NK-92 treated with Interleukin-12 subunit alpha and Interleukin-12 subunit beta, amount 100 ng/mL, for 24 hours (cell line): Measurements from ENCODE around the gene MFAP4.

Experiments used
- DNase-seq: peaks from one replicate; lab custom pipeline; 2025; lab: John Stamatoyannopoulos, UW

MFAP4 gene, protein sequence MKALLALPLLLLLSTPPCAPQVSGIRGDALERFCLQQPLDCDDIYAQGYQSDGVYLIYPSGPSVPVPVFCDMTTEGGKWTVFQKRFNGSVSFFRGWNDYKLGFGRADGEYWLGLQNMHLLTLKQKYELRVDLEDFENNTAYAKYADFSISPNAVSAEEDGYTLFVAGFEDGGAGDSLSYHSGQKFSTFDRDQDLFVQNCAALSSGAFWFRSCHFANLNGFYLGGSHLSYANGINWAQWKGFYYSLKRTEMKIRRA

GRCh38 chr17:19386974-19387920 is at the start of gene MFAP4:
TSS of gene MFAP4 (minus strand) at chr17:19387190. CDS start at chr17:19387155, 35 bp downstream.
- no peak for DNase-seq

GRCh38 chr17:19433727-19434340 is 46.8 kb upstream of the MFAP4 start:
- no peak for DNase-seq

DNA sequence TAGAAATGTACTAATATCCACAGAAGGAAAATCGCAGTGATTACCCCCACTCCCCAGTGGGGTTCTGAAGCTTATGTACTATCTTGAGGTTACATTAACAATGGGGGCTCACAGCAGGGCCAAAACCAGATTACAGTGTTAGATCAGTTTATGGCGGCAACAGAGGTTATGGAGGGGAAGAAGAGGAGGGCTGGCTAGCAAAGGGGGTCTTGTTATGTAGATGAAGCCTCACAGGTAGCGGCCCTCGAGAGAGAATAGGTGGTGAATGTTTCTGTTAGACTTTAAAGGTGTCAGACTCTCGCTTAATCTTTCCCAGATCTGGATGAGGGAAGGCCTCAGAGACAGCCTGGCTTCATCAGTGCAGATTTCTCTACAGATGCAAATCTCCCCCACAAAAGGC is 46.3 kb upstream of the MFAP4 start:
- no peak for DNase-seq

GRCh38 chr17:19431691-19432090 is 44.7 kb upstream of the MFAP4 start:
- no peak for DNase-seq

DNA sequence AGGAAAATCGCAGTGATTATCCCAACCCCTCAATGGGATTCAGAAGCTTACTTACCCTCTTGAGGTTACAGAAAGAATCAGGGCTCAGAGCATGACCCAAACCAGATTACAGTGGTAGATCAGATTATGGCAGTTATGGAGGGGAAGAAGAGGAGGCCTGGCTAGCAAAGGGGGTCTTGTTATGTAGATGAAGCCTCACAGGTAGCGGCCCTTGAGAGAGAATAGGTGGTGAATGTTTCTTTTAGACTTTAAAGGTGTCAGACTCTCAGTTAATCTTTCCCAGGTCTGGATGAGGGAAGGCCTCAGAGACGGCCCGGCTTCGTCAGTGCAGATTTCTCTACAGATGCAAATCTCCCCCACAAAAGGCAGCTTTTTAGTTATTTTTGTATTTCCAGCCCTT is 39.6 kb upstream of the MFAP4 start:
- DNase-seq: no peak

- DNase-seq: no peak
Measured at GRCh38 chr17:19424934-19425868, 38.2 kb upstream of the MFAP4 start.

- DNase-seq: no peak
Measured at GRCh38 chr17:19421926-19422325, 34.9 kb upstream of the MFAP4 start.

DNA sequence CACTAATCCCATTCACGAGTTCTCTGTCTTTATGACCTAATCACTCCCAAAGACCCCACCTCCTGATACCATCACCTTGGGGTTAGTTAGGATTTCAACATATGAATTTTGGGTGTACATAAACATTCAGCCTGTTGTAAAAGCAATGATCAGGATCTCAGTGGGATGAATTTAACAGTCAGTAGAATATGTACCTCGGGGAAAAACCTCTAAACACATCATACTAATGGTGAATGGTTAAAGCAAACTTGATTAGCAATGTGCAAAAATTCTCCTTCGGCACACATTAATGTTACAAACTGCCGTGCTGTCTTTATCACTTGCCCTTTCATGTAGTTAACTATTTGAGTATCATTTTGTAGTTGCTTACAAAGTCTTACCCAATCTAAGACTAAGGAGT is 34.2 kb upstream of the MFAP4 start:
- DNase-seq: no peak

DNA sequence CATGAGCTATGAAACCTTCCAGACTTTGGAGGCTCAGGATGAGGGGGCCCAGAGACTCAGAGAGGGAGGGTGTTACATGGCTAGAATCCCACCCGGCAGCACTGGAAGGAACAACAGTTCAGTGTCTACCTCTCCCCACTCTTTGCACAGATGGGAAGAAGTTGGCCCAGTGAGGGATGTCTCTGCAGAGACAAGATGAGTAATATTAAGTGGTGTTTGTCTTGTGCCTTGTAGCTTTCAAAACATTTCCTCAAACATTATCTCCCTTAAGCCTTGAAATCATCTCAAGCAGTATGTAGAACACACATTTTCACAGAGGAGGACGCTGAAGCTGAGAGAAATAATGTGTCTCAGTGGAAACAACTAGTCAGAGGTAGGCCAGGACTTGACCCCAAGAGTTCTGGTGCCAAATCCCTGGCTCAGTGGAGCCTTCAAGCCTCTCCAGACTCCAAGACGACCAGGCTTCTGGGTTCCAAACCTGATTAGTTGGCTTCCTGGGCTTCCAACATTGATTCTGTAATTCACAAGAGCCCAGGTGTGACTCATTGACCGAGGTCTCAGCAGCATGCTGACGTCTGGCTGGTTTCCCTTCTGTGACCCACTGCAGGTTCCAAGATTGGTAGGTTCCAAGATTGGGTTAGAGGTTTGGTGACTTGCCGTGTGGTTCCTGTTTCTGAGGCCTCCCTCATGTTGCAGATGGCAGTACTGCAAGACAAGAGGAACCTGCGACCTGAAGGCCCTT is 31.4 kb upstream of the MFAP4 start:
- DNase-seq: no peak

- no peak for DNase-seq
Measured at GRCh38 chr17:19417611-19418010, 30.6 kb upstream of the MFAP4 start.

DNA sequence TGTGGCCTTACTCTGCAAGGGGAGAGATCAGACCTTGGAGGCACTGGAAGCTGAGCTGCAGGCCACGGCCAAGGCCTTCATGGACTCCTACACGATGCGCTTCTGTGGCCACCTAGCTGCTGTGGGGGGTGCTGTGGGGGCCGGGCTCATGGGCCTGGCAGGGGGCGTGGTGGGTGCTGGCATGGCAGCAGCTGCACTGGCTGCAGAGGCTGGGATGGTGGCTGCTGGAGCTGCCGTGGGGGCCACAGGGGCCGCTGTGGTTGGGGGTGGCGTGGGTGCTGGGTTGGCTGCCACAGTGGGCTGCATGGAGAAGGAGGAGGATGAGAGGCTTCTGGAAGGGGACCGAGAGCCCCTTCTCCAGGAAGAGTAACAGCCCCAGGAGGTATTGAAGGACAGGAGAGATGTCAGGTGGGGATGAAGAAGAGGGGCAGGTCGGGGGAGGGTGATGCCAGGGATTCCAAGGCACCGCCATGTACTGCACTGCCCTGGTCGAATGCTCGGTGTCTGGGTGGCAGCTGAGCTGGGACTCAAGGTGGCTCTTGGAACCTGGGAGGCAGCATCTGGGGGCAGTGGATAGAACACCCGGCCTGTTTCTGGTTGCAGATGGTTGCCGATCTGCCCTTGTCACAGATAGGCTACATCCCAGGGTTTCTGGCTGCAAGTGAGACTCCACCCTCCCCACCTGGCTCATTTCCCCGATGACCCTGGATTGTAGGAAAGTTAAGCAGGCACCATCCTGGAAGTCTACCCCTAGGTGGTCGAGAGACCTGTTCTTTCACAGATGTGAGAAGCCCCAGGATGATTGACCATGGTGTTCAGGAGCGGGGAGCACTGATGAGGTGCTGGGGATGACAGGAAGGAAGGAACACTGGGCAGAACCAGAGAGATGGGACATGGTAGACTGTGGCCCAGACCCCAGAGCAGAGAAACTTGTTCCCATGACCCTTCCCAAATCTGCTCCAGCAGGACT is 29.1 kb upstream of the MFAP4 start:
- no peak for DNase-seq

- no peak for DNase-seq
Measured at GRCh38 chr17:19415311-19415710, 28.3 kb upstream of the MFAP4 start.

DNA sequence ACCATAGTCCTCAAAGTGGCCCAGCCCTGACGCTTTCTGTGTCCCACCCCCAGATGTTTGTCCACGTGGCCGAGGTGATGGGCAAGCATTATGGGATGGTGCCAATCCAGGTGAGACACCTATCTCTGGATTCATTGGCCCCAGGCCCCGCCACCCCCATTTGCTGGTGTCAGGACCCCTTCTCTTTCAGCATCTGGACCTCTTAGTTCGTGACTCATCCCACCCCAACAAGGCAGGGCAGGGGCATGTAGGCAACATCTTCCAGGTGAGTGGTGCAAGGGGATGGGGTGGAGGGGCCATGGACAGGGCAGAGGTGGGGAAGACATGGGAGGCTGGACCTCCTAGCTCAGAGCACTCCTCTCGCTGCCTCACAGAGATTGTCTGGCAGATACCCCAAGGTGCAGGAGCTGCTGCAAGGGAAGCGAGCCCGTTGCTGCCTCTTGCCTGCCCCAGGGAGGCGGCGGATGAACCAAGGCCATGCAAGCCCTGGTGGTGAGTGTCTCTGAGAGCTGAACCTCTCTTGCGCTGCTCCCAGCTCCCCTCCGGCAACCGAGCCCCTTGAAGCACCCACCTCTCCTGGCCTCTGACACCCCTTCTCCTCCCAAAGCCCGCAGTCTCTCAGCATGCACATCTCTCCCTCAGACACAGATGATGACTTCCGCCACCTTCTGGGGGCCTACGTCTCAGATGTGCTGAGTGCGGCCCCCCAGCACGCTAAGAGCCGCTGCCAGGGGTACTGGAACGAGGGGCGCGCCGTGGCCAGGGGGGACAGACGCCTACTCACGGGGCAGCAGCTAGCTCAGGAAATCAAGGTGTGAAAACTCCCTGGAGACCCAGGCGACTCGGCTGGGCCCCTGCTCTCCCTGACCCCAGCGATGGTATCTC is 27.6 kb upstream of the MFAP4 start:
- no peak for DNase-seq

DNA sequence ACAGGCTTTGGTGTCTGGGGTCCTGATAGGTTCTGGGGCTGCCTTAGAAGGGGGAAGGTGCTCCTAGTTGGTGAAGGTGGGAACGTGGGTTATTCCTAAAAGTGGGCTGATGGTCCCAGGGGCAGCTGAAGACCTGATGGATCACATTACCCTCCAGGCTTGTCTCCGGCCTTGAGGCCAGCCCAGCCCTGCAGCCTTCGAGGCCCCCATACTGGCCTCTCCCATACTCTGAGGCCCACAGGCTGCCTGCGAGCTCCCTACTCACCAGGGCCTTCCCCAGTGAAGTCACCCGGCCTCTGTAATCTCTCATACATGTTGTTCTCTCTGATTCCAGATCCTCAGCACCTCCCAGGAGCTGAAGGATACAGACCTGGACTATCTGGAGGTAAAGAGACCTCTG is 26.8 kb upstream of the MFAP4 start:
- DNase-seq: no peak

DNA sequence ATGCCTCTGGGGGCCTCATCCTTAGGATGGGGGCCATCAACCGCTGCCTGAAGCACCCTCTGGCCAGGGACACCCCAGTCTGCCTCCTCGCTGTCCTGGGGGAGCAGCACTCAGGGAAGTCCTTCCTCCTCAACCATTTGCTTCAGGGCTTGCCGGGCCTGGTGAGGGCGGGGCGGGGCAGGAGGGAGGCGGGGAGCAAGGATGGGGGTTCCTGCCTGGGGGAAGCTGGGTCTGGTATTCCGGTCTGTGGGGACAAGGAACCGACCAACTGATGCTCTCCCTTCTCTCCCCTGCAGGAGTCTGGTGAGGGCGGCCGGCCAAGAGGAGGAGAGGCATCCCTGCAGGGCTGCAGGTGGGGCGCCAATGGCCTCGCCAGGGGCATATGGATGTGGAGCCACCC is 26.0 kb upstream of the MFAP4 start:
- no peak for DNase-seq

DNA sequence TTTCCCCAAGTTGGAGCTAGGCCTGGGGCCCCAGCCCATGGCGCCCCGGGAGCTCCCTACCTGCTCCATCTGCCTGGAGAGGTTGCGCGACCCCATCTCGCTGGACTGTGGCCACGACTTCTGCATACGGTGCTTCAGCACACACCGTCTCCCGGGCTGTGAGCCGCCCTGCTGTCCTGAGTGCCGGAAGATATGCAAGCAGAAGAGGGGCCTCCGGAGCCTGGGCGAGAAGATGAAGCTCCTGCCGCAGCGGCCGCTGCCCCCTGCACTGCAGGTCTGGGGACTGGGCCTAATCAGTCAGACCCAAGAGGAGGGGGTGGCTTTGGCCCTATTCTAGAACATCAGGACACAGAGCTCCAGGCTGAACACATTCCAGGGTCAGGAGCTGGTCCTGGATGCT is 25.5 kb upstream of the MFAP4 start:
- no peak for DNase-seq

DNA sequence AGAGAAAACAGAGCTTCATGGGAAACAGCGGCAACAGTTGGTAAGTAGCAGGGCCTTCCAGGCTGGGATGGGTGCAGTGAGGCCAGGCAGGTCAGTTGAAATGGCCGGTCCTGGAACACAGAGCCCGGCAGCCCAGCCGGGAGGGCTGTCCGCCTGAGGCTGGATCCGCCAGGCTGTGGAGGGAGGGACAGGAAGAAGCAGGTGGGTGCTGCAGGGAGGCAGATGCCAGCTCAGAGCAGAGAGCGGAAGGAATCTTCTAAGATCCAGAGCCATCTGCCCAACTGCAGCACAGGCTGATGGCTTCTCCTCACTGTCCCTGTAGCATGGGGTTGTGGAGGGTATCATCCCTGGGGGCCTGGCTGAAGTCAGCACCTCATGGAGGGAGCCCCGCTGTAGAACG is 24.6 kb upstream of the MFAP4 start:
- no peak for DNase-seq

GRCh38 chr17:19410875-19411620 is 24.1 kb upstream of the MFAP4 start, which contains the start of gene RNF112:
TSS of gene RNF112 (plus strand) at chr17:19411232. CDS start at chr17:19411409, 177 bp downstream.
- DNase-seq: no peak
